Trophoblast cell (in vitro differentiated cells and primary cell): ENCODE measurements around the gene KYAT1.

ENCODE experiments used
- DNase-seq, 2 donors: peaks; one replicate each; pipeline ENCODE4 v3.0.0-alpha.2; 2016
- H2AFZ ChIP-seq: 2 replicates; pipeline ENCODE4 v1.6.1; 2013; ENCODE audit warnings: low read length, moderate library complexity, mild to moderate bottlenecking; ENCODE audit not compliant: insufficient read depth, poor library complexity
- H2AK5ac ChIP-seq: 2 replicates; pipeline ENCODE4 v1.6.1; 2013; ENCODE audit warnings: mild to moderate bottlenecking, low read length
- H2BK120ac ChIP-seq: 2 replicates; pipeline ENCODE4 v1.6.1; 2013; ENCODE audit warnings: low read length, mild to moderate bottlenecking, moderate library complexity; ENCODE audit not compliant: insufficient read depth, poor library complexity
- H2BK12ac ChIP-seq: 2 replicates; pipeline ENCODE4 v1.6.1; 2013; ENCODE audit warnings: mild to moderate bottlenecking, low read length, moderate library complexity
- H2BK5ac ChIP-seq: 2 replicates; pipeline ENCODE4 v1.6.1; 2013; ENCODE audit warnings: low read length, low read depth, moderate library complexity, mild to moderate bottlenecking; ENCODE audit not compliant: poor library complexity
- H3K14ac ChIP-seq: 2 replicates; pipeline ENCODE4 v1.6.1; 2013; ENCODE audit warnings: mild to moderate bottlenecking, low read length
- H3K18ac ChIP-seq: 2 replicates; pipeline ENCODE4 v1.6.1; 2013; ENCODE audit warnings: mild to moderate bottlenecking, low read length
- H3K23ac ChIP-seq: 2 replicates; pipeline ENCODE4 v1.6.1; 2013; ENCODE audit warnings: low read length
- H3K27ac ChIP-seq: 2 replicates; pipeline ENCODE4 v1.5.1; 2013; ENCODE audit warnings: low read depth, mild to moderate bottlenecking, inconsistent platforms, low read length, moderate library complexity
- H3K27me3 ChIP-seq: 2 replicates; pipeline ENCODE4 v1.6.1; 2013; ENCODE audit warnings: inconsistent platforms, mild to moderate bottlenecking, low read length, moderate library complexity; ENCODE audit not compliant: insufficient read depth
- H3K36me3 ChIP-seq, 2 experiments: 1 replicate in 1 of 2; 2 replicates in 1 of 2; pipeline ENCODE4 v1.6.1; 2013; ENCODE audit warnings: low read length in 2 of 2, mild to moderate bottlenecking in 2 of 2, moderate library complexity in 1 of 2; ENCODE audit not compliant: insufficient read depth in 2 of 2, control insufficient read depth in 1 of 2
- H3K4ac ChIP-seq: 2 replicates; pipeline ENCODE4 v1.6.1; 2013; ENCODE audit warnings: low read depth, mild to moderate bottlenecking, low read length, moderate library complexity
- H3K4me1 ChIP-seq, 2 experiments: 1 replicate in 1 of 2; 2 replicates in 1 of 2; pipeline ENCODE4 v1.6.1; 2013; ENCODE audit warnings: low read length in 2 of 2, mild to moderate bottlenecking in 2 of 2, moderate library complexity in 1 of 2; ENCODE audit not compliant: insufficient read depth in 2 of 2, control insufficient read depth in 1 of 2
- H3K4me2 ChIP-seq: 2 replicates; pipeline ENCODE4 v1.6.1; 2013; ENCODE audit warnings: inconsistent platforms, mild to moderate bottlenecking, low read length, moderate library complexity
- H3K4me3 ChIP-seq: 2 replicates; pipeline ENCODE4 v1.5.1; 2013; ENCODE audit warnings: mild to moderate bottlenecking, low read depth, low read length, inconsistent platforms
- H3K79me1 ChIP-seq: one replicate; pipeline ENCODE4 v1.6.1; 2013; ENCODE audit warnings: low read length
- H3K79me2 ChIP-seq: 2 replicates; pipeline ENCODE4 v1.6.1; 2013; ENCODE audit warnings: low read length, mild to moderate bottlenecking; ENCODE audit not compliant: control insufficient read depth, insufficient read depth, poor library complexity
- H3K9ac ChIP-seq: 2 replicates; pipeline ENCODE4 v1.6.1; 2013; ENCODE audit warnings: mild to moderate bottlenecking, low read length
- H3K9me3 ChIP-seq: 2 replicates; pipeline ENCODE4 v1.6.1; 2013; ENCODE audit warnings: low read depth, mild to moderate bottlenecking, control low read depth, inconsistent platforms, low read length; ENCODE audit not compliant: insufficient read depth
- H4K12ac ChIP-seq: 2 replicates; pipeline ENCODE4 v1.6.1; 2013; ENCODE audit warnings: low read depth, mild to moderate bottlenecking, low read length, moderate library complexity
- H4K8ac ChIP-seq: 2 replicates; pipeline ENCODE4 v1.6.1; 2013; ENCODE audit warnings: low read depth, mild to moderate bottlenecking, low read length, moderate library complexity
- H4K91ac ChIP-seq: one replicate; pipeline ENCODE4 v1.6.1; 2013; ENCODE audit warnings: low read depth, mild to moderate bottlenecking, low read length, moderate library complexity
- WGBS: extraction: QIAGEN DNeasy Blood & Tissue Kit; methylation state at CpG from one replicate; pipeline ENCODE4 v1.1.7; 2013; ENCODE audit warnings: missing lambda C conversion rate; ENCODE audit not compliant: insufficient read length, insufficient coverage; ENCODE audit errors: extremely low coverage; 5-methylcytosine and 5-hydroxymethylcytosine counted together

The KYAT1 gene

DNA sequence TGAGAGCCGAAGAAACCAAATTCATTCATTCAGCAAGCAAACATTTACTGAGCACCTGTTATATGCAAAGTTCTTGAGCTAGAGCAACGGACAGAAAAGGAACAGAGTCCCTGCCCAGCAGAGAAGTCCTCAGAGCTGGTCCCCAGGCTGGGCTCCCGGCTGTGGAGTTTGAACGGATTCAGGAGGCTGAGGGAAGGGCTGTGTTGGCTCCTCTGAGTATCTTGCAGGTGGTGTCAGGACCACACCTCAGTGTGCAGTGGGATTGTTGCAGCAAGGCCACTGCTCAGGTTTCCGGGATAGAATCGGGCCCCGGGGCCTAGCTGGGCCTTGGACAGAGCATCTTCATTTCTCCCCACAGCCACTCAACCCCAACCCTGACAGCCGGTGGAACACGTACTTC, 89.6 kb downstream of the KYAT1 start:
- H2AFZ ChIP-seq: no peak overlapping the region
- H3K9ac ChIP-seq: no peak overlapping the region
- H3K9me3 ChIP-seq: peaks cover 2% of the 10 kb centered on the region
- no peak overlapping the region for H2BK5ac ChIP-seq
- H3K4me1 ChIP-seq: peaks cover 5% of the 10 kb centered on the region in 2 experiments
- no peak overlapping the region for H3K4me2 ChIP-seq
- no peak overlapping the region for H4K12ac ChIP-seq
- H3K23ac ChIP-seq: no peak overlapping the region
- H4K8ac ChIP-seq: no peak overlapping the region
- H4K91ac ChIP-seq: no peak overlapping the region
- H3K27me3 ChIP-seq: no peaks in the 10 kb centered on the region
- H3K27ac ChIP-seq: no peak overlapping the region
- H2BK12ac ChIP-seq: no peak overlapping the region
- H3K79me1 ChIP-seq: peaks cover 3% of the 10 kb centered on the region
- no peak overlapping the region for H3K4me3 ChIP-seq
- no peak overlapping the region for H3K4ac ChIP-seq
- H2AK5ac ChIP-seq: no peak overlapping the region
- H2BK120ac ChIP-seq: no peak overlapping the region
- no peak for DNase-seq
- no CpG with 5 or more reads among the region's 9 CpGs for WGBS
- peaks cover 47 to 51% of the 10 kb centered on the region in 2 experiments for H3K36me3 ChIP-seq
- H3K14ac ChIP-seq: no peak overlapping the region
- H3K18ac ChIP-seq: no peak overlapping the region
- H3K79me2 ChIP-seq: peaks cover 3% of the 10 kb centered on the region

DNA sequence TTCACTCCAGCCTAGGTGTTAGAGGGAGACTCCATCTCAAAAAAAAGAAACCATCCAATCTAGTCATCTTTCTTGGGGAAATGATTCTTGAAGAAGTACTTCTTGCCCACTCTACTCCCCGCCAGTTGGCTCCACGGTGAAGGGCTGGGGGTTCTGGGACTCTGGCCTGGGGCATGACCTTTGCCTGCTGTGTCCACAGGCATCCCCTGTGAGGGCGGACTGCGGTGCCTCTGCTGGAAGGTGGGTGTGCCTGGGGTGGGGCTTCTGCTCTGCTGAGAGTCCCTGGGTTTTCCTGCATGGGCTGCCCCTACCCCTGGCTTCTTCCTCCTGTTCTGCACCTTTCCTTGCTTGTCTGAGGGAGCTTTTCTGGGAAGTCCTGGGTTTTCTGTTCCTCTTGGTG, 91.2 kb downstream of the KYAT1 start:
- Histone ChIP-seq H2BK5ac (no peak overlapping the region), H2BK120ac (no peak overlapping the region), H4K91ac (no peak overlapping the region), H2AFZ (no peak overlapping the region), H3K4me1 (peaks cover 5% of the 10 kb centered on the region in 2 experiments), H4K8ac (no peak overlapping the region), H3K27ac (no peak overlapping the region), H3K9me3 (peaks cover 2% of the 10 kb centered on the region), H3K79me1 (peaks cover 4% of the 10 kb centered on the region), H3K4ac (no peak overlapping the region), H3K14ac (no peak overlapping the region), H3K4me2 (no peak overlapping the region), H4K12ac (no peak overlapping the region), H3K18ac (no peak overlapping the region), H2BK12ac (no peak overlapping the region), H3K79me2 (peaks cover 3% of the 10 kb centered on the region), H3K23ac (no peak overlapping the region), H3K9ac (no peak overlapping the region), H3K36me3 (peaks cover 41 to 46% of the 10 kb centered on the region in 2 experiments), H3K4me3 (no peak overlapping the region), H3K27me3 (no peaks in the 10 kb centered on the region), H2AK5ac (no peak overlapping the region)
- no CpG with 5 or more reads among the region's 4 CpGs for WGBS
- DNase-seq: no peak

- peak overlapping the region; percentile 33 for H2AFZ ChIP-seq
- H3K18ac ChIP-seq: no peak overlapping the region
- peak overlapping the region; percentile 65 for H3K9ac ChIP-seq
- no peak overlapping the region for H3K14ac ChIP-seq
- no CpG with 5 or more reads among the region's 1 CpG for WGBS
- no peak overlapping the region for H3K27ac ChIP-seq
- peak overlapping the region; percentile 33 for H3K4ac ChIP-seq
- peaks cover 5 to 8% of the 10 kb centered on the region in 2 experiments for H3K4me1 ChIP-seq
- no peak overlapping the region for H3K4me3 ChIP-seq
- H2AK5ac ChIP-seq: no peak overlapping the region
- no peaks in the 10 kb centered on the region for H3K27me3 ChIP-seq
- peak overlapping the region; percentile 81 for H4K12ac ChIP-seq
- H2BK12ac ChIP-seq: no peak overlapping the region
- H3K79me2 ChIP-seq: peaks cover 3% of the 10 kb centered on the region
- H3K9me3 ChIP-seq: peaks cover 2% of the 10 kb centered on the region
- H3K23ac ChIP-seq: no peak overlapping the region
- no peak overlapping the region for H2BK5ac ChIP-seq
- H2BK120ac ChIP-seq: no peak overlapping the region
- peak overlapping the region; percentile 34 for H4K8ac ChIP-seq
- peaks cover 4% of the 10 kb centered on the region for H3K79me1 ChIP-seq
- peak overlapping the region; percentile 80 for H3K4me2 ChIP-seq
- H3K36me3 ChIP-seq: peaks cover 31 to 34% of the 10 kb centered on the region in 2 experiments
- DNase-seq: no peak
- no peak overlapping the region for H4K91ac ChIP-seq
Observed at GRCh38 chr9:128788445-128788844, 93.3 kb downstream of the KYAT1 start.

DNA sequence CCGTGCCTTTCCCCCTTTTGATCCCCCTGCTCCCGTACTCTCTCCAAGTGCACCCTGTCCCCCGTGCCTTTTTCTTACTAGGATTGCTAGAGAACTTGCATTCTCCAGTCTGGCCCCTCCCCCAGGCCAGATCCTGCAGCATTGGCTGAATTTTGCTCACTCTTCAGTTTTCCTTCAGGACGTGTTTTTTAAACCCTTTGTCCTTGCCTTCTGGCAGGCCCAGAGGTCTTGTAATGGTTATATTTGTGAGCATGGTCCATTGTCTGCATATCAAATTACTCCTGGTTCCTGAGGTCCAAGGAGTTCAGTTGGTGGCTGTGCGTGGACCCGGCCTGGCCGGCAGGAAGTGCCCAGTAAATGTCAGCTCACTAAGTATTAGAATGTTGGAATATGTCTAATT, 94.1 kb downstream of the KYAT1 start:
- no peak overlapping the region for H2BK12ac ChIP-seq
- H3K18ac ChIP-seq: no peak overlapping the region
- H3K14ac ChIP-seq: no peak overlapping the region
- H3K4me3 ChIP-seq: peak overlapping the region; percentile 91
- H3K23ac ChIP-seq: no peak overlapping the region
- H3K36me3 ChIP-seq: peaks cover 25 to 27% of the 10 kb centered on the region in 2 experiments
- no peak overlapping the region for H2BK5ac ChIP-seq
- no CpG with 5 or more reads among the region's 7 CpGs for WGBS
- peaks cover 3% of the 10 kb centered on the region for H3K79me2 ChIP-seq
- peaks cover 2% of the 10 kb centered on the region for H3K9me3 ChIP-seq
- H2AFZ ChIP-seq: peak overlapping the region; percentile 95
- H3K4ac ChIP-seq: peak overlapping the region; percentile 24
- peak overlapping the region; percentile 83 for H3K9ac ChIP-seq
- no peak overlapping the region for H4K12ac ChIP-seq
- H3K27me3 ChIP-seq: no peaks in the 10 kb centered on the region
- peaks cover 4% of the 10 kb centered on the region for H3K79me1 ChIP-seq
- peaks cover 8 to 9% of the 10 kb centered on the region in 2 experiments for H3K4me1 ChIP-seq
- H3K27ac ChIP-seq: no peak overlapping the region
- H4K91ac ChIP-seq: no peak overlapping the region
- H2AK5ac ChIP-seq: no peak overlapping the region
- peak overlapping the region; percentile 3 for H4K8ac ChIP-seq
- H2BK120ac ChIP-seq: no peak overlapping the region
- H3K4me2 ChIP-seq: peak overlapping the region; percentile 80
- DNase-seq: peak in 1 of 2 donors; percentile 32
